ENCODE data around the gene CEP295NL.

GRCh38 chr17:78937561-78937960 is 34.6 kb upstream of the CEP295NL start:
- no peak for TF ChIP-seq CTCF (conservative IDR thresholded peaks at IDR 0.05; ENCODE audit: low read depth, low read length)
- no peak for TF ChIP-seq EZH2 (IDR thresholded peaks at IDR 0.05; ENCODE audit: borderline replicate concordance, low read depth, low read length, poor library complexity, severe bottlenecking)
